Right kidney (tissue), 1 donor: ENCODE measurements around the gene ABHD12.

Source experiments
- DNase-seq: peaks from one replicate; pipeline ENCODE4 v3.0.0-alpha.2; 2016

The ABHD12 gene

GRCh38 chr20:25308671-25309394 lies 81.8 kb downstream of the ABHD12 start:
- no peak for DNase-seq

- DNase-seq = no peak
These were observed 82.5 kb downstream of the ABHD12 start for GRCh38 chr20:25308083-25308491.

DNA sequence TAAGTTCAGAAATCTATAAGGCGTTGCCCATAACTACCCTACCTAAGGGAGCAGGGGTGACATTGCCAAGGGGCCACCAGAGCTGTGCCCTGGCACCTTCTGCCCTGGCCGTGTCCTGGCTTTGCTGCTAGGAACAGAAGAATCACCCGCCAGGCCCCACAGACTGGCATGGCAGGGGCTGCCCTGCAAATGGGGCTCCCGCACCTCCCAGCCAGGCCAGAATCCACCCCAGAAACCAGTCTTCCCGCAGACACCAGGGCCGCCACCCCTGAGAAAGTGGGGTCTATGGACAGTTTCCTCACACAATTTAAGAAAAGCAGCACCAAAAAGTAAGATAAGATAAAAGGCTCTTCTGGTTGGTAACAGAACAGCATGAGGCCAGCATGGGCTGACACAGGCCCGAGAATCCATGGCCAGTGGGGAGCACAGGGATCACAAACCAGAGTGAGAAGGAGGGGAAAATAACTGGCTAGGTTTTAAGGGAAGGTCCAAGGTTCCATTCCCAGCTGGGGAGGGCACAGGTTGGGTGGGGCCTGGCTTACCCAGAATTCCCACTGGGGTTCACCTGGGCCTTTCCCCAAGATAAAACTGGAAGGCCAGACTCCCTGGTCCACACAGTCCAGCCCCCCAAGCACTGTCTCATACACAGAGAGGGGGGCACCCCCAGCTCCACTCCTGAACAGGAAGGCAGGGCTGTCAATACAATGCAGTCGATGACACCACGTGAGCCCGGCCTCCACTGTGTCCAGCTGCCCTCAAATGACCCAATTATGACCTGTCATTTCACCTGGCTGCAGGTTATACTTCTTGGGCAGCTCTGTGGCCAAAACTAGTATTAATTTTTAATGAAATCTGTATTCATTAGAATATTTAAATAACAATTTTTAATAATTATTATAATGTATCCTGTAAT lies 83.4 kb downstream of the ABHD12 start:
- no peak for DNase-seq

- no peak for DNase-seq
These were observed 86.5 kb downstream of the ABHD12 start for GRCh38 chr20:25304025-25304549.

- no peak for DNase-seq
These were observed 87.2 kb downstream of the ABHD12 start for GRCh38 chr20:25303292-25304024.

GRCh38 chr20:25302596-25302995 lies 88.0 kb downstream of the ABHD12 start:
- DNase-seq = no peak

DNA sequence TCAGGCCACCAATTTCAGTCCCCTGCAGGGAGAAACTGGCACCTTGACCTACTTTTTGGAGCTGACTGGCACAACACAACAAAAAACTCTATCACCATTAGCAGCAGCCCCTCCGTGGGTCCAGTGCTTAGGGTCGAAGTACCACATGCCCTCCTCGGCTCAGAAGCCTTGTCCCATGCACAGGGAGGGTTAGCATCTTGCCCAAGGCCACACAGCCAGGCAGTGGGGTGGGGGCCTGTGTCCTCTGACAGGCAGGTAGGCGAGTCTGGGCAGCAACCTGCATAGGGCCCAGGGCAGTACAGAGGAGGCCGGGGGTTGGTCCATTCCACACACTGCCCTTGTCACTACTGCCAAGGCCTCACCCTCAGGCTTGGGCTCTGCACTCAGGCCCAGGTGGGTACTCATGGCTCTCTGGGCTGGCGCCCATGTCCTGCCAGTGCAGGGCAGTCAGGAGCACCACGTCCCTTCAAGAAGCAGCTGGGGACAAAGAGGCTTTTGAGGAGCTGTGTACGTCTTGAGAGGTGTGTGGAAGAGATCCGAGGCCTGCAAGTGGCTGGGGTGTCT lies 89.2 kb downstream of the ABHD12 start:
- DNase-seq = no peak

GRCh38 chr20:25300496-25301170 lies 90.0 kb downstream of the ABHD12 start:
- DNase-seq = no peak

DNA sequence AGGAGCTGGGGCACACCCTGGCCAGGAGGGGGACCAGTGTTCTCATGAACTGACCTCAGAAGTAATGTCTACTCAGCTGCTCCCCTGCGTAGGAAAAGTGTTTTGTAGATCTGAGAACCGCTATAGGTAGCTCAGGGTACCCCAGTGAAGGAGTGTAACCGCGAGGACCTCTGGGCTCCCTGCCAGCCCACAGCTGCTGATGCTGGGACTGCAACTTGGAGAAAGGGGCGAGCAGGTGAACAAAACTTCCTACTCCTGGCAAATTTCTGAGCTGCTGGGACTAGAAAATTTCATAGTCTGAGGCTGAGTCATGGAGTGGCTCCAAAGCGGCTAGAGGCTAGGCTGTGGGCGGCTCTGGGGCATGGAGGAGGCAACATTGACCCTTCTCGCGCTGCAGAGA lies 90.8 kb downstream of the ABHD12 start:
- DNase-seq = no peak

DNA sequence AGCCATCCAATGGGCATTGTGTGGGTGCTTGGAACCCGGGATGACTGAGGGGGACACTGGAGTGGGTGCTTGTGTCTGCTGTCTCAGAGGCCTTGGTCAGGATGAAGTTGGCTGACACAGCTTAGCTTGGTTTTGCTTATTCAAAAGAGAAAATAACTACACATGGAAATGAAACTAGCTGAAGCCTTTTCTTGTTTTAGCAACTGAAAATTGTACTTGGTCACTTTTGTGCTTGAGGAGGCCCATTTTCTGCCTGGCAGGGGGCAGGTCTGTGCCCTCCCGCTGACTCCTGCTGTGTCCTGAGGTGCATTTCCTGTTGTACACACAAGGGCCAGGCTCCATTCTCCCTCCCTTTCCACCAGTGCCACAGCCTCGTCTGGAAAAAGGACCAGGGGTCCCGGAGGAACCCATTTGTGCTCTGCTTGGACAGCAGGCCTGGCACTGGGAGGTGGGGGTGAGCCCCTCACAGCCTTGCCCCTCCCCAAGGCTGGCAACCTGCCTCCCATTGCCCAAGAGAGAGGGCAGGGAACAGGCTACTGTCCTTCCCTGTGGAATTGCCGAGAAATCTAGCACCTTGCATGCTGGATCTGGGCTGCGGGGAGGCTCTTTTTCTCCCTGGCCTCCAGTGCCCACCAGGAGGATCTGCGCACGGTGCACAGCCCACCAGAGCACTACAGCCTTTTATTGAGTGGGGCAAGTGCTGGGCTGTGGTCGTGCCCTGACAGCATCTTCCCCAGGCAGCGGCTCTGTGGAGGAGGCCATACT lies 93.3 kb downstream of the ABHD12 start:
- DNase-seq = no peak

- DNase-seq = no peak
These were observed 94.2 kb downstream of the ABHD12 start for GRCh38 chr20:25296094-25297093.

- no peak for DNase-seq
These were observed 95.1 kb downstream of the ABHD12 start for GRCh38 chr20:25295386-25296093.

- DNase-seq = peak; percentile 48
These were observed 95.9 kb downstream of the ABHD12 start for GRCh38 chr20:25294459-25295385.

GRCh38 chr20:25293910-25294458 lies 96.7 kb downstream of the ABHD12 start:
- DNase-seq = no peak

GRCh38 chr20:25293507-25293906 lies 97.1 kb downstream of the ABHD12 start:
- no peak for DNase-seq

DNA sequence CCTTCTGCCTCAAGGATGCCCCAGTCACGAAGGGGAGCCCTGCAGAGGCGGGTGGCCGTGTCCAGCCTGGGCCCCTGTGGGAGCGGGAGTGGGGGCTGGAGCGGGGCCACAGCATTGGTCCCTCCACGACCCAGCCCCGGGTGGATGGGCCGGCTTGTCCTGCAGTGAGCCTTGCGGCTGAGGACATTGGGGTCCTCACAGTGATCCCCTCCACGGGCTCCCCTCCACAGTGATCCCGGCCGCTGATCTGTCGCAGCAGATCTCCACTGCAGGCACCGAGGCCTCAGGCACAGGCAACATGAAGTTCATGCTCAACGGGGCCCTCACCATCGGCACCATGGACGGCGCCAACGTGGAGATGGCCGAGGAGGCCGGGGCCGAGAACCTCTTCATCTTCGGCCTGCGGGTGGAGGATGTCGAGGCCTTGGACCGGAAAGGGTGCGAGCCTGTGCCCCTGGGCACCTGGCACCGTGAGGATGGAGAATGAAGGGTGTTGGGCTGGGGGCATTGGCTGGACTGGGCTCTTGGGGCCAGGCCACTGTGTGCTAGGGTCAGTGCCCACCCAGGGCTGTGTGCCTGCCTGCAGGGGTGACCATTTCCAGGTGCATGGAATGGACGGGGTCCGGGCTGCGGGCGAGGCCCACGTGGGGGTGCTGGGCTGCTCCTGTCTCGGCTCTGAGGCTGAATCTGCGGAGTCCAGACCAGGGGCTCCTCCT lies 98.3 kb downstream of the ABHD12 start:
- DNase-seq = no peak
